Fibroblast of lung (primary cell): ENCODE data around the gene ZDHHC11.

Source experiments
- EZH2 ChIP-seq: IDR thresholded peaks from 2 replicates; pipeline ENCODE4 v1.5.1; 2012; ENCODE audit warnings: low read length, control low read depth, mild to moderate bottlenecking; ENCODE audit errors: missing control alignments
- TF ChIP-seq, protein P1 (sequence below), 2 donors: IDR thresholded peaks in 1 of 2; conservative IDR thresholded peaks in 1 of 2; 1 replicate in 1 of 2; 2 replicates in 1 of 2; pipeline ENCODE4 v1.5.1; 2011 to 2012; ENCODE audit warnings: low read length in 2 of 2, control low read depth in 1 of 2, inconsistent platforms in 1 of 2, low read depth in 1 of 2, mild to moderate bottlenecking in 1 of 2

GRCh38 chr5:749101-749670, 101.6 kb downstream of the ZDHHC11 start:
- TF ChIP-seq, protein P1, sequence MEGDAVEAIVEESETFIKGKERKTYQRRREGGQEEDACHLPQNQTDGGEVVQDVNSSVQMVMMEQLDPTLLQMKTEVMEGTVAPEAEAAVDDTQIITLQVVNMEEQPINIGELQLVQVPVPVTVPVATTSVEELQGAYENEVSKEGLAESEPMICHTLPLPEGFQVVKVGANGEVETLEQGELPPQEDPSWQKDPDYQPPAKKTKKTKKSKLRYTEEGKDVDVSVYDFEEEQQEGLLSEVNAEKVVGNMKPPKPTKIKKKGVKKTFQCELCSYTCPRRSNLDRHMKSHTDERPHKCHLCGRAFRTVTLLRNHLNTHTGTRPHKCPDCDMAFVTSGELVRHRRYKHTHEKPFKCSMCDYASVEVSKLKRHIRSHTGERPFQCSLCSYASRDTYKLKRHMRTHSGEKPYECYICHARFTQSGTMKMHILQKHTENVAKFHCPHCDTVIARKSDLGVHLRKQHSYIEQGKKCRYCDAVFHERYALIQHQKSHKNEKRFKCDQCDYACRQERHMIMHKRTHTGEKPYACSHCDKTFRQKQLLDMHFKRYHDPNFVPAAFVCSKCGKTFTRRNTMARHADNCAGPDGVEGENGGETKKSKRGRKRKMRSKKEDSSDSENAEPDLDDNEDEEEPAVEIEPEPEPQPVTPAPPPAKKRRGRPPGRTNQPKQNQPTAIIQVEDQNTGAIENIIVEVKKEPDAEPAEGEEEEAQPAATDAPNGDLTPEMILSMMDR (conservative IDR thresholded peaks at IDR 0.05 in 1 of 2, IDR thresholded peaks at IDR 0.05 in 1 of 2; ENCODE audit: low read depth in 1 of 2, low read length in 2 of 2), result no peak
- TF ChIP-seq EZH2, result no peak
